Gastrocnemius medialis (tissue), 4 donors: Measurements from ENCODE around the gene GNG7. TPM values are rescaled to one million over a fixed set of nuclear protein-coding genes. Genes with fewer than 3 reads are reported as not detected.
"Not testable (repeated sequence)": the region's sequence is repeated elsewhere in the genome, so short reads cannot be mapped to it uniquely, and the experiment has no call there.

Source experiments
- ATAC-seq, 2 donors: fragments of 150-250 bp; one replicate each; pipeline ENCODE4 v1.9.1; 2016
- DNase-seq, 2 donors: peaks; one replicate each; pipeline ENCODE4 v3.0.0-alpha.2; 2019
- H3K27ac ChIP-seq, 4 donors: fragments of 200-600 bp; sonication (generic); 1 replicate in 1 of 4; 2 replicates in 3 of 4; pipeline ENCODE4 v1.5.1; 2016 to 2018; ENCODE audit warnings: mild to moderate bottlenecking in 2 of 4, moderate library complexity in 1 of 4
- H3K27me3 ChIP-seq, 3 donors: fragments of 200-600 bp; sonication (generic) in 2 of 3; 1 replicate in 1 of 3; 2 replicates in 2 of 3; pipeline versions ENCODE4 v1.5.1 to v1.6.0; 2016 to 2019; ENCODE audit warnings: mild to moderate bottlenecking in 1 of 3, moderate library complexity in 1 of 3
- H3K36me3 ChIP-seq, 2 donors: fragments of 200-600 bp; sonication (generic) in 1 of 2; one replicate each; pipeline ENCODE4 v1.5.1; 2017 to 2018
- H3K4me1 ChIP-seq, 2 donors: fragments of 200-600 bp; sonication (generic) in 1 of 2; one replicate each; pipeline ENCODE4 v1.5.1; 2016 to 2017; ENCODE audit warnings: mild to moderate bottlenecking in 2 of 2
- H3K4me3 ChIP-seq, 4 donors: fragments of 200-600 bp; sonication (generic) in 3 of 4; 1 replicate in 1 of 4; 2 replicates in 3 of 4; pipeline ENCODE4 v1.5.1; 2016 to 2019; ENCODE audit warnings: mild to moderate bottlenecking in 2 of 4
- H3K9me3 ChIP-seq, 3 donors: fragments of 200-600 bp; sonication (generic) in 2 of 3; 1 replicate in 1 of 3; 2 replicates in 2 of 3; pipeline ENCODE4 v1.5.1; 2016 to 2019
- CTCF ChIP-seq, 5 experiments: fragments of 450-650 bp in 3 of 5; fragments of 200-600 bp in 2 of 5; sonication (generic) in 2 of 5; IDR thresholded peaks in 4 of 5; conservative IDR thresholded peaks in 1 of 5; 1 replicate in 4 of 5; 2 replicates in 1 of 5; pipeline ENCODE4 v1.5.1; 2016 to 2019; ENCODE audit warnings: antibody characterized with exemption in 5 of 5, mild to moderate bottlenecking in 3 of 5, moderate library complexity in 3 of 5
- POLR2A ChIP-seq, 2 donors: fragments of 450-650 bp; IDR thresholded peaks; one replicate each; pipeline ENCODE4 v1.6.1; 2017; ENCODE audit warnings: antibody characterized with exemption in 2 of 2, mild to moderate bottlenecking in 2 of 2, moderate library complexity in 2 of 2
- in situ Hi-C, 4 donors: fragments of 200-750 bp; cut with MboI; loops; one replicate each; pipeline versions ENCODE4 v1.15.0 to v1.8.0; 2017; ENCODE audit warnings: low sequenced_read_pairs in 4 of 4
- intact Hi-C: fragments of 100-400 bp; cut with DNase I; formaldehyde crosslinking; loops from one replicate; pipeline ENCODE4 v1.15.1; 2023; ENCODE audit warnings: low total_unique reads
- total RNA-seq, 4 donors: library from RNA; depleted of rRNA; stranded (reverse); fragments of >200 nt; gene quantifications; one replicate each; pipeline versions ENCODE4 v1.1.0 to v1.2.3, GENCODE V29; 2016

Gene GNG7
- total RNA-seq, 4 donors from 2014 or later = 0.46 to 1.1 (median 0.62) TPM

GRCh38 chr19:2611483-2612464 lies 90.7 kb downstream of the GNG7 start:
- in situ Hi-C loops = loop anchor here (10.0 kb wide), 2 partner anchors 137 to 147 kb away; partner anchors contain the start of gene GADD45B (in 3 of the 4)
- TF ChIP-seq CTCF (IDR thresholded peaks at IDR 0.05 in 4 of 5, conservative IDR thresholded peaks at IDR 0.05 in 1 of 5) (peak in 1 of 5 experiments; percentile 27), POLR2A (IDR thresholded peaks at IDR 0.05) (no peak)
- peak overlapping the region in 2 of 4 donors; percentile 61 to 66 for H3K4me3 ChIP-seq
- no peaks in the 10 kb centered on the region for H3K36me3 ChIP-seq
- DNase-seq (no peak), ATAC-seq (peak in 1 of 2 donors; percentile 8)
- H3K4me1 ChIP-seq = no peaks in the 10 kb centered on the region
- no peaks in the 10 kb centered on the region for H3K9me3 ChIP-seq
- intact Hi-C loops = loop anchor here (1.0 to 5.0 kb wide), 4 partner anchors 32 to 459 kb away; partner anchors contain the start of gene AP3D1
- H3K27ac ChIP-seq = peak overlapping the region in 2 of 4 donors; percentile 84
- no peaks in the 10 kb centered on the region for H3K27me3 ChIP-seq

DNA sequence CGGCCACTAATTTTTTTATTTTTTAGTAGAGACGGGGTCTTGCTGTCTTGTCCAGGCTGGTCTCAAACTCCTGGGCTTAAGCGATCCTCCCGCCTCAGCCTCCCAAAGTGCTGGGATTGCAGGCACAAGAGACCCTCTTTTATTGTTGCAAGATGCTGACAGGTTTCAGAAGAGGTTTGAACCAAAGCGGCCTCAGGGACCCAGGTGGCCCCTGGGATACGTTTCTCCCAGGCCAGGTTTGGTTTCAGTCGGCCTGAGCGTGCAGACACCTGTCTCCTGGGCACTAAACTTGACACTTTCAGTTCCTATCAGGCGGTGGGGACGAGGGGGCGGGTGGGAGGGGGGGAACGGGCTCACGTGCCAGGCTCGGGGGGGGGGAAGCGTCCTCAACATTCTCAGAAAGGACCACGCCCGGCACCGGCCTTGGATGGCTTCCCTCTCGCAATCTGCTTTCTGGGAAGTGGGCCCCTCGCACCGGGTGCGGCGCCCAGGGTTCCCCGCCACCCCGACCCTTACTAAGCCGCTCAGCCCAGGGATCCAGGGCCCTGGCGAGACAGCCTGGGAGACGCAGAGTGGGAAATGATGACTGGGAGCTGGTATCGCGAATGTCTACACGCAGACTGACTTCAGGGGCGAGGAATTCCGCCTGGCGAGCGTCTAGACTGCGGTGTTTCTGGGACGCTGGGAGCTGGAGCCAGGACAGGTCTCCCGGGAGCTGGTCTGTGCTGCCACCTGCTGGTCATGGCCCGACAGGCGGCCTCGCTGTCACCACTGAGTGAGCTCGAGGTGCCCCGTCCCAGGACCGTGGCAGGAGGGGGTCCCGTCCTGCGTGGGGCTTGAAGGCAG lies 91.6 kb downstream of the GNG7 start:
- Histone ChIP-seq H3K36me3 (no peaks in the 10 kb centered on the region), H3K27ac (peak overlapping the region; percentile 72 to 84 (median 84)), H3K9me3 (no peaks in the 10 kb centered on the region), H3K4me3 (peak overlapping the region; percentile 52 to 88 (median 64)), H3K4me1 (no peaks in the 10 kb centered on the region), H3K27me3 (no peaks in the 10 kb centered on the region)
- ATAC-seq = peak; percentile 95 to 96
- TF ChIP-seq CTCF (IDR thresholded peaks at IDR 0.05 in 4 of 5, conservative IDR thresholded peaks at IDR 0.05 in 1 of 5) = peak; percentile 94 to 99 (median 99)
- TF ChIP-seq POLR2A (IDR thresholded peaks at IDR 0.05) = peak in 1 of 2 donors; percentile 13
- peak; percentile 80 to 83 for DNase-seq
- intact Hi-C loops = loop anchor here (1.0 to 5.0 kb wide), 4 partner anchors 32 to 459 kb away; partner anchors contain the start of gene AP3D1
- in situ Hi-C loops = loop anchor here (10.0 kb wide), 2 partner anchors 136 to 146 kb away; partner anchors contain the start of gene GADD45B (in 3 of the 4)

DNA sequence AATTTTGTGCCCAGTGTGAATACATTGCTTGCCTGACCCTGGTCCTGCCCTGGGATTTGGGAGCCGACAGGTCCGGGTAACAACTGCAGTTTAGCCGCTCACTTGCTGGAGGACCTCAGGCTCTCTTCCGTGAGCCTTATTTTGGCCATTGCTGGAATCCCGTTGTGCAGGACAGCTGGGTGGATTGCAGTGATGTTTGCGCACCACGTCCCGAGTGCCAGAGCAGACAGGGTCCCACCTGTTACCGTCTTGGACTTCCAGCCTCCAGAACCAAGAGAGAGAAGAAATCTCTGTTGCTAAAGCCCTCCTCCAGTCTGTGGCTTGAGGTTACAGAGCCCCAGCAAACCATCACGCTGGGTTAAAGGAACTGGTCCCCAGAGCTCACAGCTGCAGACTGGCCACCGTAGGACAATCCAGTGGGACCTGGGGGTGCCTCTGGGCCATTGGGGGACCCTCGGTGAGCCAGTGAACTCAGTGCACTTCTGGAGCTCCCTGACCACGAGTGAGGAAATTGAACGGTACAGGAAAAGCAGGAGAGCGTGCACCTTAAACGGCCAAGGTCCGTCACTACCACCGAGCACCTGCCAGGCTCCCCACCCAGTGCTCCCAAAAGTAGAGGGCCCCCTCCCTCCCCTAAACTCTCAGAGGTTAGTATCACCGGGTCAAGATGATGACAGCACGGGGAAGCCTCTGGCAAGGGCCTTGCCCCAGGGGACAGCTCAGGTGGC lies 92.9 kb downstream of the GNG7 start:
- in situ Hi-C loops = loop anchor here (10.0 kb wide), 2 partner anchors 135 to 145 kb away; partner anchors contain the start of gene GADD45B (in 3 of the 4)
- H3K36me3 ChIP-seq = no peaks in the 10 kb centered on the region

GRCh38 chr19:2609034-2609388 lies 93.5 kb downstream of the GNG7 start:
- ATAC-seq, H3K4me1 ChIP-seq, DNase-seq, in situ Hi-C loops, H3K27me3 ChIP-seq, H3K27ac ChIP-seq, intact Hi-C loops, H3K4me3 ChIP-seq, H3K9me3 ChIP-seq, H3K36me3 ChIP-seq: not testable (repeated sequence)

More for the DNA sequence above, 92.9 kb downstream of the GNG7 start:
- H3K27ac ChIP-seq = no peak overlapping the region
- TF ChIP-seq CTCF (IDR thresholded peaks at IDR 0.05 in 4 of 5, conservative IDR thresholded peaks at IDR 0.05 in 1 of 5) = no peak
- TF ChIP-seq POLR2A (IDR thresholded peaks at IDR 0.05) = no peak
- no peak overlapping the region for H3K4me3 ChIP-seq
- DNase-seq (no peak), ATAC-seq (no peak)
- no peaks in the 10 kb centered on the region for H3K27me3 ChIP-seq
- H3K4me1 ChIP-seq = no peaks in the 10 kb centered on the region
- no peaks in the 10 kb centered on the region for H3K9me3 ChIP-seq
- intact Hi-C loops = loop anchor here (2.0 to 5.0 kb wide), 2 partner anchors 69 to 457 kb away; partner anchors contain the start of gene AP3D1
